HTERT RPE-1 (cell line): Measurements from ENCODE around the gene NACC1.

Experiments
- in situ Hi-C: fragments of 300-500 bp; cut with MboI; formaldehyde crosslinking; loops from 4 replicates; pipeline ENCODE4 v1.14.3; 2020; ENCODE audit warnings: low sequenced_read_pairs

Gene NACC1

DNA sequence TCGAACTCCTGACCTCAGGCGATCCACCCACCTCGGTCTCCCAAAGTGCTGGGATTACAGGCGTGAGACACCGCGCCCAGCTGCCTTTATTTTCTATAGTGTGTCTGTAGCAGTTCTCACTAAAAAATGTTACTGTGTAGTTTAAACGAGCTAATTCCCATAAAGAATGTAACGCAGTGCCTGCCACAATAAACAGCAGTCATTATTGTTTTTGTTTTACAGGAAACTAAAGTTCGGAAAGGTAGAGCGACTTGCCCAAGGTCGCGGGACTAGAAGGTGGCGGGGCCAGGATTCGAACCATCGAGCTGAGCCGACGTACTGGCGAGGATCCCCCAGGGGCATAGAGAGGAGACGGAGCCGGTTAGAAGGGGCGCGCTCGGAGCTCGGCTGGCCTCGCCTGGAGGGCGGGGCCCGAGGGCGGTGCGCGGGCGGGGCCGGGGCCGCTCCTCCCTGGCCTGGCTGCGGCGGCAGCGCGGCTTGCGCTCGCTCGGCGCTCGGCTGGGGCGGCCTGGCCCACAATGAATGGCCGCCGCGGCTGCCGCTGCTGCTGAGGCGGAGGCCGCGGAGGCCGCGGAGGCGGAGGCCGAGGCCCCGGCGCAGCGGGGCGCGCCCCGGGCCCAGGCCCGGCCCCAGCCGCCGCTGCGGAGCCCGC, at the start of gene NACC1:
NACC1 (plus strand) TSS at position 493 of the 652 bp plus-strand sequence. CDS start 16,944 bp downstream, outside the sequence.
- in situ Hi-C loops = no loop called here

DNA sequence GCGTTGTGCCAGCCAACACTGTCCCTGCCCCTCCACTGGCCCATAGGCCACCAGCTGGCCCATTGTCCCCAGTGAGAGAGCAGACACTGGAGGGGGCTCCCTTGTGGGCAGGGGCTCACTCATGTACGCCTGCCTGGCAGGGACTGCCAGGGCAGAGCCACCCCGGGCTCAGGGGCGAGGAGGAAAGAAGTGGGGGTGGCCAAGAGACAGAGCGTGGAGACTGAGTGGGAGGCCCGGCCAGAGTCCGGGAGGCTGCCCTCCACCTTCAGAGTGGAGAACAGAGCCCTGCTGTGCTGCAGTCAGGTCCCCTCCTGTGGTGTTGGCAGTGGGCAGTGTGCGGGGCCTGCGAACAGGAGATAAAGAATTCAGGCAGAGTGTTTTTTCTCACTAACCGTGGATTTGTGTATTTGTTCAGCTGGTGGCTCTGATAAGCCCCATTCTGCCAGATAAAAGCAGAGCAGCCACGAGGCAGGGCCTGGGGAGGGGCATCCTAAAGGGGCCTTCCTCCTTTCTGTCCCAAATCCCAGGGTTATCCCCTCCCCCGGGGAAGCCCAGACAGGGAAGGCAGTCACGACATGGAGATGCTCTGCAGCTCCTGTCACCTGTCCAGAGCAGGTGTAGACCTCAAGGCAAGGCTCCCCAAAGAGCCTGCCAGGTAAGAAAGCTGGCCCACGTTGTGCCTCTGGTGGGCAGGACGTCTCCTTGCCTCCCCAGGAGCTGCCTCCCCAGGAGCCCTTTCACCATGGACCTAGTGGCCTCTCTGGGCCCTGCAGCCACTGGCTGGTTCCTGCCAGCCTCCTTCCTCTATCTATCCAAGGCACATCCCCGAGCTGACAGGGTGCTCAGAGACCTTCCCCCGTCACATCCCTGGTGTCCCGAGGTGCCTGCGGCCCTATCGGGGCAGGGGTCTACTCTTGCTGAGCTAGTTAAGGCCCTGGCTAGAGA, 48.4 kb upstream of the NACC1 start:
- in situ Hi-C loops = no loop called here

DNA sequence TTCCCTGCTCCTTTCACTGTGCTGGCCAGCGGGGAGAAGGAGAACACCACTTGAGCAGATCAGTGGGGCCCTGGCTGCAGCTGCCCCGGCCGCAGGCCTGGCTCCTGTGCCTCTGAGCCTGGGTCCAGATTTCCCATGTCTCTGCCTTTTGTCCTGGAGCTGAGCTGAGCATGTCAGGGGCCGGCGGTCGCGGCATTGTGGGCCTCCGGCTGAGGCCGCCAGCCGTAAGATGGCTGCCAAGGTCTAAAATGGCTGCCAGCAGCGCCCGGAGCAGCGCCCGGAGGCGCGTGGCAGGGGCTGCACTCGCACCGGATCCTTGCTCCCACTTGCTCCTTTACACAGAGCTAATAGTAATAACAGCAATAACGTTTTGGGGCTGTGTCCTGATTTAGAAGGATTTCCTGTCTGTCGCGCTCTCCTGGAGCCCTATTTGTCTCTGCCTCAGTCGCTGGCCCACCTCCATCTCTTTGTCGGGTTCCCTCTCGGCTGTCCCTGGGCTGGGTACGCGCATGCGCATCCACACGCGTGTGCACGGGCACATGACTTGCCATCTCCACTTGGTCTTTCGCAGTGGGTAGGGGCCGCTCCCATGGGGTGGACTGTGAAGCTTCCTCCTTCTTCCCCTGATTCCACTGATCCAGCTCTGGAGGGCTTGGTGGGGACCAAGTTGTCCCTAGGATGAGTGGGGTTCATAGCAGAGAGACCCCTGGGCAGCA, 47.5 kb upstream of the NACC1 start:
- in situ Hi-C loops = no loop called here

DNA sequence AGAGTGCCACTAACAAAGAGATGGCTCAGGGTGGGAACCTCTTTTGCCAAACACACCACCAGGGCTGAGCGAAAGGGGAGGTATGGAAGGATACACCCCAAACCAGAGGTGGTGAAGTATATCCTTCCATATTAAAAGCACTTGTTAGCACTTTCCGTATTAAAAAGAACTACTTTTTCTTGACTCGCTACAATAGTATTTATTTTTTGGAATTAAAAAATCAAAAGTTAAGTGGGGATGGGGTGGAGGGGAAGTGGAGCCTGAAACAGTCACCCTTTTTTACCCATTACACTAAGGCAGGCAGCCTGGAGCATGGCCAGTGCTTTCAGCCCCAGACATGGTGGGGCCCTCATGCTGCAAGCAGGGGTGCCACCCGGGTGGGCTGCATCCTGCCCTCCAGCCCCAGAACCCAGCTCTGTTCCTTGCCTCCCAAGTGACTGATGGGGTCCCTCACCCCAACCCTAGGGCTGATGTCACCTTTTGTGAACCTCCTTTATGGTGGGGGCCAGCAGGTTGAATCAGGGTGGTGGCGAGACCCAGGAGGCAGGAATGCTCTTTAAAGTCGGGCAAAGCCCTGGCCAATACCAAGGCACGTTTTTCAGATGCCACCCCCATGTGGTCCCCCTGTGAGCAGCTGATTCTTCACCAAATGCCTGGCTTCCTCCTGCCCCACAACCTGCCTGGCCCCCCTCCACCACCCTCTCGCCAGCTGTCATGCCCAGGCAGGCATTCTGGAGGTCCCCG, 46.4 kb upstream of the NACC1 start:
- in situ Hi-C loops = no loop called here

DNA sequence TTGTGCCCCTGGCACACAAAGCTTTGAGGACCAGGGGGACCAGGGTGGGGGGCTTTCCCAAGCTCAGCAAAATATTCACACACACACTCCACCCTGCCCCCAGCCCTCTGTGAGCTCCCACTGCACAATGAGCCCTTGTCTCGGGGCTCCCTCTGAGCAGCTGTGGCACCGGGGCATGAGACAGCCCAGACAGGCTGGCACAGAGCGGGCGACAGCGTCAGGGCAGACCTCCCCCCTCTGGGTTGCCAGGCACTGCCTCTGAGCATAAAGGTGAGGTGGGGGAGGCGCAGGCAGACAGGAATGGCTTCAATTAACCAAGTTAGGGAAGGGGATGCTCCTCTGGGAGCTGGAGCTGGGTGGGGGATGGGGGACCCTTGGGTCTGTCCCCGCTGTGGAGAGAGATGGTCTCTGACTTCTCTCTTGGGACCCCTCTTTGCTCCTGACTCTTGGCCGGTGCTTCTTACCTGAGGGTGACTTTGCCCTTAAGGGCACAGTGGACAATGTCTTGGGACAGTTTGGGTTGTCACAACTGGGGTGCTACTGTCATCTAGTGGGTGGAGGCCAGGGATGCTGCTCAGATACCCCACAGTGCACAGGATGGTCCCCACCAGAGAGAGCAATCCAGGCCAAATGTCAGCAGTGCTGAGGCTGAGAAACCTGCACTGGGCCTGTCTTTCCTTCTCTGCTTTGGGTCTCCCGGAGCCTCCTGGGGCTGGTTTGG, 45.7 kb upstream of the NACC1 start:
- in situ Hi-C loops = no loop called here

DNA sequence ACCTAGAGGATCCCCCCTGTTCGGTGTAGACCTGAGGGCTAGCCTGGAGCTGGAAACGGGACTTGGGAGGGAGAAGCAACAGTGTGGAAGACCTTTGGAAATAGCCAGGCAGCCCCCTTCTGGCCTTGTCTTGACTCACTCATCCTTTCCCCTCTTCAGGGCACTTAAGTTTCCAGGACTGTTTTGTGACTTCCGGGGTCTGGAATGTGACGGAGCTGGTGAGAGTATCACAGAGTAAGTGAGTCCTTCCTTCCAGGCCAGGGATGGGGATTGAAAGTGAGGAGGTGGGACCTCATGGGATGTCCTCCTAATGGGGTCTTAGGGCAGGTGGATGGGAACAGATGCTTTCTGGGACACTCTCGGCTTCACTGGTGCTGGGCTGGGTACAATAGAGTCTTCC, 44.8 kb upstream of the NACC1 start:
- in situ Hi-C loops = no loop called here

DNA sequence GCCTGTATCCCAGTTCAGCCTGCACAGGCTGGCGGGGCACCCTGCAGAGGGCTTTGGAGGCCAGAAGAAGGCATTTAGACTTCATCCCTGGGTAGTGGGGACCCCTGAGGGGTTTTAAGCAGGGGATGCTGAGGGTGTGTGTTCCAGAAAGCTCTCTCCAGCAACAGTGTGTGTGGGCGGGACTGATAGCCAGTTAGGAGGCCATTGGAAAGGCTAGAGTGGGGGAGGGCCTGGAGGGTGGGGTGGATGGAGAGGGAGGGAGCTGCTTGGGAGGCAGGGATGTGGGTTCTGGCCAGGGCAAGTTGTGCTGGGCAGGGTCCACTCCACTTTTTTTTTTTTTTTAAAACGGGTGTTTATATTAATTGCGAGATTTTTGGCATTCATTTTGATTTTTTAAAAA, 43.7 kb upstream of the NACC1 start:
- in situ Hi-C loops = no loop called here

DNA sequence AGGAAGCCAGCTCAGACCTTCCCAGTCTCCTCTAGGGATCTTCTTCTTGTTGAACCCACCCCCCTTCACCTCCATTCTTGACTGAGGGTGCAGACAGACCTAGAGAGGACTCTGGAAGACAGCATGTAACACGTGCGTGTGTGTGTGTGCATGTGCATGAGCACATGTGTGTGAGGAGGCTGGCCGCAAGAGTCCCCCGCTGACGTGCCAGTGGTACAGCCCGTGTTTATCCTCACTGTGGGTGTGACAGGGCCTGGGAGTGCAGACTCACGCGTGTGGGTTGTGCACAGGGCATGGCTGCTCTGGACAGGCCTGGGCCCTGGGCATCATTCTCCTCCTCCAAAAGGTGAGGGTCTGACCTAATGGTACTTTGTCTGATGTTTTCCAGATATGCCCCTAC, 41.7 kb upstream of the NACC1 start:
- in situ Hi-C loops = no loop called here

DNA sequence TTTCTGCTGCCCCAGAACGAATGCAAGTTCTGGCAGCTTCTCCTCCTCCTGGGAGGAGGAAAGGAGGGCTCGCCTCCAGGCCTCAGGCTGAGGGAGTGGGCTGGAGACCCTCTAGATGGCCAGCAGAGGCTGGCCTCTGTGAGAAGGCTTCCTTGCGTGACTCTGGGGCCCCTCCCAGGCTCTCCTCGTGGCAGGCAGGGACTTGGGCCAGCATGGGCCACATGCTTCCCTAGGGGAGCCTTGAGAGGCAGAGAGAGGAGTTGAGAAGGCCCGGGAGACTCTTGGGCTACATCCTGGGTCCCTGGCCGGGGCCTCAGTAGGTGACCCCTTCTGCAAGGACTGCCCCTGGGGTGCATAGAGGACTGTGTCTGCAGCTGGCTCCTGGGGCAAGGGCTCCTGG, 41.3 kb upstream of the NACC1 start:
- in situ Hi-C loops = no loop called here

DNA sequence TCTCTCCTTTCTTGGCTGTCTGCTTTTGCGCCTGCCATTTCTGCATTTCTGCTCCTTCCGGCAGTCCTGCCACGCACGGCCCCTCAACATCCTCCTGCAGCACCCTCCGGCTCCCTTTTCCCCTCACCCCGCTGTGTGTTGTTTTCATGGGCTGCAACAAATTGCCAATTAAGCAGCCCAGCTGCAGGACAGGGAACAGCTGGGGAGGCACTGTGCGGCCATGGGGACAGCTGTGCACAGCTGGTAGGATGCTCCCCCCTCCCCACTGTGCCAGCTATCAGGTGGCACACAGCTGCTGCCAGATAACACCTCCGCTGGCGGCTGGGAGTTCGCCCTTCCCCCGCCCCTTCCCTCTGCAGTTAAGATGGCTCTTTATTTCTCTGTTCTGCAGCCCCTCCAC, 40.8 kb upstream of the NACC1 start:
- in situ Hi-C loops = no loop called here

DNA sequence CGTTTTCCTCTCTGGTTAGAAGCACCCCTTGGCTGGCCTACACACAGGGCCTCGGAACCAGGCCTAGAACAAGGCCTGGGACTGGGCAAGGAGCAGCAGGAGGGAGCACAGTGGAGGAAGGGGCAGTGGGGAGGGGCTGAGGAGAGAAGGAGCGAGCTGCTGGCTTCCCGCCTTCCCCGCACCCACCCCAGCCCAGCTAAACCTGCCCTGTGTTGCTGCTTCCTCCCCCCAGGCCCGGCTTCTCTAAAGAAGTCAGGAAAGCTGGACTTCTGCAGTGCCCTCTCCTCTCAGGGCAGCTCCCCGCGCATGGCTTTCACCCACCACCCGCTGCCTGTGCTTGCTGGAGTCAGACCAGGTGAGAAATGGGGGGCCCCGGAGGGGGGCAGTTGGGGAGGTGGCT, 39.7 kb upstream of the NACC1 start:
- in situ Hi-C loops = no loop called here

DNA sequence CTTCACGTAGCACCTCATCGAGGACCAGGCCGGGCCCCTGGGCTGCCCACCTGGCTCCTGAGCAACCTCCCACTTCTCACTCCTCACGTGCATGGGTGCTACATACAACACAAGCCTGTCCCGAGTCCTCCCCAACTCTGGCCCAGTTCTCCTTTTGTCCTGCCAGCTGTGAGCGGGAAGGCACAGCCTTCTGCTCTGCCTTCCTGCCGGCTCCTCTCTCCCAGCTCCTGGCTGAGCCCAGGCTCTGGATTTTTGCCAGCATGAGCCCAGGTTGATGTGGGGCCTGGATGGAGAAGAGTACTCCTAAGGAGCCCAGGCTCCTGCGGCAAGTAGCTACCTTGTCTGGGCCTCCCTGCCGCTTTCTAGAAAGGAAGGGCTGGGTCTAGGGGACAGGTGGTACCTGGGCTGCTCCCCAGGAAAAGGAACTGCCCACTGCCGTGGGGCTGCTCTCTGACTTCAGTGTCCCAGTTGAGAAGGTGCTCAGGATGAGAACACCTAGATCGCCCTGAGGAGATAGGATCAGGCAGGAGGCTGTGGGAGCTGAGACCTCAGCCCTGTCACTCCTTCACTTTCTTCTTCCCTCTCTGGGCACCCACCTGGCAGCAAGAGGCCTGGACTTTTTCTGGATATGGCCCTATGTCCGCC, 39.0 kb upstream of the NACC1 start:
- in situ Hi-C loops = no loop called here

DNA sequence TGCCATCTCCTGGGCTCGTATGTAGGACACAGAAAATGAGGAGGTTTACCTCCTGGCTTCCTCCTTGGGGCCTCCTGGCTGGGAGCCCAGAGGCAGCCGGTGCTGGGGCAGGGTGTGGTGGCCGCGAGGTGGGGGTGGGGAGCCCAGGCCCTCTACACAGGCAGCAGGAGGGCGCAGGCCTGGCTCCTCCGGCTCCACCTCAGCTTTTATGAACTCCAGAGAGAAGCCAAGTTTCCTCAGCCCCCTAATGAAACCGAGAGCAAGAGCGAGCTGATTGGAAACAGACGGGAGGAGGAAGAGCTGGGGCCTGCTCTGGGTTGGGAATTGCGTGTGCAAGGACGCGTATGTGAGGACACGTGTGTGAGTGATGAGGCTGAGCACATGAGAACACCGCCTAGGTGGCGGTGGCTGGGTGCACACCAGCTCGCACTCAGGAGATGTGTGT, 38.5 kb upstream of the NACC1 start:
- in situ Hi-C loops = no loop called here

DNA sequence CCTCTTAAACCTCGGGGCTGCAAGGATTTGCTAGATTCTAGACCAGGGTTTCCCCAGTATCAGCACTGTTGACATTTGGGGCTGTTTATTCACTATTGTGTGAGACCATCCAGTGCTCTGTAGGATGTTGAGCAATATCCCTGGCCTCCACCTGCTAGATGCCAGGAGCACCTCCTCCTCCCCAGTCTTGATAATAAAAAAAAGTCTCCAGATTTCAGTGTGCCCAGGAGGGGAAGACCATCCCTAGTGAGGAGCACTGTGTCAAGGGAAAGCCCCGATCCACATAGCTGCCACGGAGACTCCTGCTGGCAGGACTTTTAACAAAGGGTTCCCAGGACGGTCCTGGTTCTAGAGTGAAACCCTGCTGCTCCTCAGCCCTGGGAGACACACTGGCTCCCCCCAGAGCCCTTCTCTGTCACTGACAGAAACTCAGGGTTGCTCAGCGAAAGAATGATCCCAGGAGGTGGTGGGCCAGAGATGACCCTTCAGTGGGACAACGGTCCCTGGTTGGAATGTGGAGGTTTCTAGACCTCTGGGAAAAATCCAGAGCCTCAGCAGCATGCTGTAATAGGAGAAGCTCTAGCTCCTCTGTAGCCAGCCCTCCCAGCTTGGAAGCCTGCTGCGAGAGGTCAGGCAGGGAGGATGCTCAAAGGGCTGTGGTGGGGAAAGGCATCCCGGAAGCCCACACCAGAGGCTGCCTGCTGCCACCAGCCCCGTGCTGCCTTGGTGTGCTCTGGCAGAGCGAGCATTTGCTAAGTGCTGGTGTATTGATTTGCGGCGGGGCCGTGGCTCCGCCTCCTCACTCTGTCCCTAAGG, 35.7 kb upstream of the NACC1 start:
- in situ Hi-C loops = no loop called here

DNA sequence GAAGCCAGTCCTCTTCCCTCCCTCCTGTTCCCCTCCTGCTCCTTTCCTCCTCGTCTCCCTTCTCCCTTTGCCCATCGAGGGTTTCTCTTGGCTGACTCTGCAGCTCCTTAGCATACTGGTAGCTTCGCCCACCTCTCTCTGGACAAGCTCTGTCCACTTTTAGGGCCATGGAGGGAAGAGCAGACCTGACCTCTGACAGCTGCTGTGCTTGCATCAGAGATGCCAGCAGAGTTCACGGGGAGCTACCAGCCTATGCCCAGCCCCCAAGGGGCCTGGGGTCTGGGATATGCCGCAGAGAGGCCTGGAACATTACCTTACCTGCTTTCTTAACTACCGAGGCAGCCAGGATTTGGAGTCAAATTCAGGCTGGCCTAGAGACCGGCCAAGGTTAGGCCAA, 35.1 kb upstream of the NACC1 start:
- in situ Hi-C loops = no loop called here

DNA sequence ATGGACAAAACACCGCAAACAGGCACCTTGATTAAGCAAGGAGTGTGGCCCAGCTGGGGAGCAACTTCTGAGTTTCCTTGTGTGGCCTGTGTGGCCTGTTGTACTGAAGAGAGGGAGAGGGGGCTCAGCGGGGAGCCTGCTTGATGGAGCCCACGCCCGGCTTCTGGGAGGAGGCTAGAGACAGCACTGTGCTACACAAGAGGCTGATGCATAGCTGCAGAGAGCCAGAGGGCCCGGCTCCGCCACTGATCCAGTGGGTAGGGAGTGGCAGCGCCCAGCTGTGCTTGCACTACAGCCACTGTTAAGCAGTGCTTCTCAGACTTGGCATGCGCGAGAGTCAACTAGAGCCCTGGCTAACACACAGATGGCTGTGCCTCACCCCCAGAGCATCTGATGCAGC, 34.4 kb upstream of the NACC1 start:
- in situ Hi-C loops = no loop called here

DNA sequence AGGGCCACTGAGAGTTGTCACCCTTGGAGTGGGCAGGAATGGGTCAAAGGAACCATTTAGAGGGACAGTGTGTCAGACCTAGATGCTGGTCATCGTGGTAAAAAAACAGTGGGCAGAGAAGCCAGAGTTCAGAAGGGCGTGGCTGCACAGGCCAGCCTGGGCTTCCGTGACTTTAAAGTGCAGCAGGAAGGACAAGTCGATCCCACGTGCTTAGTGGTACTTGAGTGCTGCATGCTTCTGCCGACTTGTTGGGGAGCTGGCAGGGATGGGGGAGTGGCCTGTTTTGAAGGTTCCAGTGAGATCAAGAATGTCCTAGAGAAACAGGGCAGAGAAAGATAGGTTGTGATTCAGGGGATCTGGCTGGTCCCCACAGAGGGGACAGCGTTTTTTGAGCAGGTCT, 32.4 kb upstream of the NACC1 start:
- in situ Hi-C loops = no loop called here

DNA sequence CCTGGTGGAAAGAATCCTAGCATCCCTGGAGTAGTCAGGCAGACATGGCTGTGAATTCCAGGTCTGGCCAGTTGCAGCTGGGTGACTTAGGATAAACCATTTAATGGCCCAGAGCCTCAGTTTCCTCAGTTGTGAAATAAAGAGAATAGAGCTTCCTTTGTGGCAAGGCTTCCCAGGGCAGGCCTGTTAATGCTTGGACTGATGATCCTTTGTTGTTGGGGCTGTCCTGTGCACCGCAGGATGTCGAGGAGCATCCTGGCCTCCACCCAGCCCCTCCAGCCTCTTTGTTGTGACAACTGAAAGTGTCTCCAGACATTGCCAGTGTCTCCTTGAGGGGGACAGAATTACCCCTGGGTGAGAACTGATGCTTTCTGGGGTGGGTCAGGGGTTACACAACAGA, 31.7 kb upstream of the NACC1 start:
- in situ Hi-C loops = no loop called here

DNA sequence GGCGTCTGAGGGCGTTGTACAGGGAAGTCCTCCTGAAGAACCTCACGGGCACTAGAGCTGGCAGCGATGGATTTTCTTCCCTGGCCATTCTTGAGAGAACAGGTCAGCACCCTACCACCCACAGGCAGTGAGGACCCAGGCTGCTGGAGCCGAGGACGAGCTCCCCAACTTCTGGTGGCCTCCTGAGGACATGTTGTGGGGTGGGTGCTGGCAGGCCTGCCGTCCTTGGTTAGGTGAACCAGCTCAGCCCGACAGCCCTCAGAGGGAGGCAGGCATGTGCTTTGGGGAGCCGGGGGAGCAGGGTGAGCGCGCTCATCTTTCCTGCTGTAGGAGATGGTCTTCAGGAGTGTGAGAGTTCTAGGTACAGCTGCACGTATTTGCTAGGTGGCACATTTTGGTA, 30.8 kb upstream of the NACC1 start:
- in situ Hi-C loops = no loop called here
